OCI-LY3 (cell line): ENCODE data around the gene HOXA6.

Experiments
- CTCF ChIP-seq: fragments of 200-600, 300-600 bp; sonication (generic); IDR thresholded peaks from 2 replicates; pipeline ENCODE4 v1.5.1; 2014; ENCODE audit warnings: antibody characterized with exemption, low read length, low read depth
- EZH2phosphoT487 ChIP-seq: fragments of 200-600 bp; shearing (Covaris generic); IDR thresholded peaks from 2 replicates; pipeline ENCODE4 v1.6.1; 2018; ENCODE audit warnings: antibody characterized with exemption, mixed run types, low read depth

- no peak for TF ChIP-seq CTCF
- TF ChIP-seq EZH2phosphoT487: no peak
Measured at GRCh38 chr7:27133409-27134231, 14.0 kb downstream of the HOXA6 start.
